Neural crest cell (in vitro differentiated cells): ENCODE data around the gene OST4. TPM values are rescaled to one million over a fixed set of nuclear protein-coding genes. Genes with fewer than 3 reads are reported as not detected.

Experiments used
- DNase-seq: peaks from one replicate; pipeline ENCODE4 v3.0.0; 2021; ENCODE audit warnings: low read depth, mixed read lengths, low spot score
- H3K27ac Mint-ChIP-seq: one replicate; pipeline ENCODE4 v1.8.0; 2021; ENCODE audit warnings: mild to moderate bottlenecking, mixed read lengths; ENCODE audit not compliant: unreplicated experiment
- H3K27me3 Mint-ChIP-seq: 2 replicates; pipeline ENCODE4 v1.8.0; 2021; ENCODE audit warnings: low read depth, mild to moderate bottlenecking, mixed read lengths
- H3K36me3 Mint-ChIP-seq: 2 replicates; pipeline ENCODE4 v1.8.0; 2021; ENCODE audit warnings: low read depth, mild to moderate bottlenecking, mixed read lengths
- H3K4me1 Mint-ChIP-seq: 2 replicates; pipeline ENCODE4 v1.8.0; 2021; ENCODE audit warnings: mixed read lengths
- H3K4me3 Mint-ChIP-seq: one replicate; pipeline ENCODE4 v1.8.0; 2021; ENCODE audit warnings: mild to moderate bottlenecking, mixed read lengths
- H3K9me3 Mint-ChIP-seq: 2 replicates; pipeline ENCODE4 v1.8.0; 2021; ENCODE audit warnings: mixed read lengths
- CTCF ChIP-seq: fragments of 200-600 bp; sonication (generic); conservative IDR thresholded peaks from 2 replicates; pipeline ENCODE4 v1.5.0; 2021; ENCODE audit warnings: antibody characterized with exemption, mild to moderate bottlenecking
- total RNA-seq: library from RNA; stranded (reverse); gene quantifications from 2 replicates; pipeline ENCODE4 v1.2.1, GENCODE V29; 2021

OST4 gene
- total RNA-seq, 1 donor from 2014 or later, result 232 TPM

GRCh38 chr2:27085673-27086089 lies 14.2 kb upstream of the OST4 start:
- Mint-ChIP-seq H3K27ac (no peak overlapping the region), H3K4me3 (peak overlapping the region; percentile 61), H3K9me3 (no peaks in the 10 kb centered on the region), H3K27me3 (peaks cover 13% of the 10 kb centered on the region), H3K36me3 (no peaks in the 10 kb centered on the region), H3K4me1 (peaks cover 30% of the 10 kb centered on the region)
- DNase-seq, result peak; percentile 43
- no peak for TF ChIP-seq CTCF

GRCh38 chr2:27085062-27085672 lies 13.7 kb upstream of the OST4 start:
- peaks cover 33% of the 10 kb centered on the region for H3K4me1 Mint-ChIP-seq
- peaks cover 13% of the 10 kb centered on the region for H3K27me3 Mint-ChIP-seq

GRCh38 chr2:27084297-27085061 lies 13.0 kb upstream of the OST4 start:
- Mint-ChIP-seq H3K27me3 (peaks cover 13% of the 10 kb centered on the region), H3K4me1 (peaks cover 40% of the 10 kb centered on the region), H3K36me3 (no peaks in the 10 kb centered on the region), H3K9me3 (no peaks in the 10 kb centered on the region), H3K27ac (no peak overlapping the region), H3K4me3 (peak overlapping the region; percentile 61)
- TF ChIP-seq CTCF, result no peak
- no peak for DNase-seq

More at GRCh38 chr2:27085062-27085672, 13.7 kb upstream of the OST4 start:
- H3K36me3 Mint-ChIP-seq, result no peaks in the 10 kb centered on the region
- H3K4me3 Mint-ChIP-seq, result peak overlapping the region; percentile 61
- no peak for TF ChIP-seq CTCF
- H3K9me3 Mint-ChIP-seq, result no peaks in the 10 kb centered on the region
- no peak overlapping the region for H3K27ac Mint-ChIP-seq
- no peak for DNase-seq

GRCh38 chr2:27083410-27084296 lies 12.2 kb upstream of the OST4 start:
- H3K4me1 Mint-ChIP-seq, result peaks cover 44% of the 10 kb centered on the region
- peak overlapping the region; percentile 27 for H3K4me3 Mint-ChIP-seq
- no peak for DNase-seq
- no peaks in the 10 kb centered on the region for H3K36me3 Mint-ChIP-seq
- no peak overlapping the region for H3K27ac Mint-ChIP-seq
- no peaks in the 10 kb centered on the region for H3K9me3 Mint-ChIP-seq
- H3K27me3 Mint-ChIP-seq, result peaks cover 13% of the 10 kb centered on the region
- no peak for TF ChIP-seq CTCF

GRCh38 chr2:27082773-27083409 lies 11.4 kb upstream of the OST4 start:
- H3K27ac Mint-ChIP-seq, result no peak overlapping the region
- TF ChIP-seq CTCF, result no peak
- H3K4me3 Mint-ChIP-seq, result no peak overlapping the region

More at GRCh38 chr2:27082773-27083409, 11.4 kb upstream of the OST4 start:
- Mint-ChIP-seq H3K9me3 (no peaks in the 10 kb centered on the region), H3K36me3 (no peaks in the 10 kb centered on the region), H3K27me3 (peaks cover 13% of the 10 kb centered on the region), H3K4me1 (peaks cover 52% of the 10 kb centered on the region)
- no peak for DNase-seq
